Hepatocyte (in vitro differentiated cells): Measurements from ENCODE around the gene C5AR2. TPM values are rescaled to one million over a fixed set of nuclear protein-coding genes. Genes with fewer than 3 reads are reported as not detected.

ENCODE experiments used
- DNase-seq: peaks from one replicate; pipeline ENCODE4 v3.0.0-alpha.2; 2016; ENCODE audit warnings: low spot score
- H2AFZ ChIP-seq: fragments of 200-600 bp; sonication (generic); 2 replicates; pipeline ENCODE4 v1.6.0; 2016; ENCODE audit warnings: antibody characterized with exemption, mild to moderate bottlenecking
- H3K27ac ChIP-seq: fragments of 200-600 bp; sonication (generic); 2 replicates; pipeline ENCODE4 v1.5.1; 2016; ENCODE audit warnings: mild to moderate bottlenecking
- H3K27me3 ChIP-seq: fragments of 200-600 bp; sonication (generic); 2 replicates; pipeline ENCODE4 v1.6.1; 2016
- H3K36me3 ChIP-seq: fragments of 200-600 bp; sonication (generic); replicated peaks from 2 replicates; pipeline ENCODE4 v1.5.1; 2016; ENCODE audit warnings: low read depth; ENCODE audit not compliant: insufficient read depth
- H3K4me1 ChIP-seq: fragments of 200-600 bp; sonication (generic); 2 replicates; pipeline ENCODE4 v1.5.1; 2016; ENCODE audit warnings: mild to moderate bottlenecking, moderate library complexity; ENCODE audit not compliant: insufficient read depth
- H3K4me2 ChIP-seq: fragments of 200-600 bp; sonication (generic); 2 replicates; pipeline ENCODE4 v1.6.0; 2016
- H3K4me3 ChIP-seq: fragments of 200-600 bp; sonication (generic); 2 replicates; pipeline ENCODE4 v1.5.1; 2016; ENCODE audit warnings: mild to moderate bottlenecking
- H3K79me2 ChIP-seq: fragments of 200-600 bp; sonication (generic); 2 replicates; pipeline ENCODE4 v1.6.0; 2017; ENCODE audit warnings: mild to moderate bottlenecking
- H3K9me2 ChIP-seq: fragments of 200-600 bp; sonication (generic); replicated peaks from 2 replicates; pipeline ENCODE4 v1.6.0; 2017; ENCODE audit warnings: mild to moderate bottlenecking; ENCODE audit not compliant: insufficient read depth
- H3K9me3 ChIP-seq: fragments of 200-600 bp; sonication (generic); 2 replicates; pipeline ENCODE4 v1.5.1; 2016; ENCODE audit warnings: low read depth, mild to moderate bottlenecking
- H4K20me1 ChIP-seq: fragments of 200-600 bp; sonication (generic); 2 replicates; pipeline ENCODE4 v1.6.0; 2016; ENCODE audit warnings: mild to moderate bottlenecking; ENCODE audit not compliant: insufficient read depth, poor library complexity, severe bottlenecking
- EZH2 ChIP-seq: fragments of 200-600 bp; sonication (generic); IDR thresholded peaks from 2 replicates; pipeline ENCODE4 v1.6.1; 2016; ENCODE audit warnings: antibody characterized with exemption, mild to moderate bottlenecking, borderline replicate concordance
- EZH2phosphoT487 ChIP-seq: fragments of 200-600 bp; sonication (generic); IDR thresholded peaks from one replicate; pipeline ENCODE4 v1.6.1; 2018; ENCODE audit warnings: antibody characterized with exemption, mild to moderate bottlenecking, low read depth, moderate library complexity; ENCODE audit not compliant: unreplicated experiment, severe bottlenecking
- WGBS: methylation state at CpG from one replicate; pipeline ENCODE4 v1.1.6; 2016; ENCODE audit warnings: low lambda C conversion rate; ENCODE audit errors: missing lambda C conversion rate; 5-methylcytosine and 5-hydroxymethylcytosine counted together
- polyA plus RNA-seq: library from polyadenylated mRNA; unstranded; fragments of >200 nt; fragmentation: Nextera tagmentation; extraction: Ambion mirVana; gene quantifications from 2 replicates; pipeline ENCODE4 v1.2.1, GENCODE V29; 2016
- total RNA-seq: library from RNA; depleted of rRNA; stranded (reverse); fragments of >200 nt; gene quantifications from 2 replicates; pipeline ENCODE4 v1.2.3, GENCODE V29; 2014
- TF ChIP-seq, protein P1 (sequence below): fragments of 200-600 bp; sonication (generic); IDR thresholded peaks from 2 replicates; pipeline ENCODE4 v1.5.1; 2016; ENCODE audit warnings: antibody characterized with exemption, mild to moderate bottlenecking; ENCODE audit not compliant: poor library complexity

The C5AR2 gene
- total and polyA plus RNA-seq, 2 experiments from 2014 or later: 0.53 TPM; not detected in 1

- H4K20me1 ChIP-seq: no peaks in the 10 kb centered on the region
- no peak overlapping the region for H3K4me3 ChIP-seq
- no peaks in the 10 kb centered on the region for H3K79me2 ChIP-seq
- WGBS: 96% methylated on average over 29 of the region's 30 CpGs
- no peak overlapping the region for H3K4me2 ChIP-seq
- no peaks in the 10 kb centered on the region for H3K9me2 ChIP-seq
- H3K36me3 ChIP-seq: no peaks in the 10 kb centered on the region
- H3K27me3 ChIP-seq: no peaks in the 10 kb centered on the region
- no peaks in the 10 kb centered on the region for H3K9me3 ChIP-seq
- no peak for DNase-seq
- H3K27ac ChIP-seq: no peak overlapping the region
- TF ChIP-seq EZH2 (no peak), EZH2phosphoT487 (no peak)
- TF ChIP-seq, protein P1, sequence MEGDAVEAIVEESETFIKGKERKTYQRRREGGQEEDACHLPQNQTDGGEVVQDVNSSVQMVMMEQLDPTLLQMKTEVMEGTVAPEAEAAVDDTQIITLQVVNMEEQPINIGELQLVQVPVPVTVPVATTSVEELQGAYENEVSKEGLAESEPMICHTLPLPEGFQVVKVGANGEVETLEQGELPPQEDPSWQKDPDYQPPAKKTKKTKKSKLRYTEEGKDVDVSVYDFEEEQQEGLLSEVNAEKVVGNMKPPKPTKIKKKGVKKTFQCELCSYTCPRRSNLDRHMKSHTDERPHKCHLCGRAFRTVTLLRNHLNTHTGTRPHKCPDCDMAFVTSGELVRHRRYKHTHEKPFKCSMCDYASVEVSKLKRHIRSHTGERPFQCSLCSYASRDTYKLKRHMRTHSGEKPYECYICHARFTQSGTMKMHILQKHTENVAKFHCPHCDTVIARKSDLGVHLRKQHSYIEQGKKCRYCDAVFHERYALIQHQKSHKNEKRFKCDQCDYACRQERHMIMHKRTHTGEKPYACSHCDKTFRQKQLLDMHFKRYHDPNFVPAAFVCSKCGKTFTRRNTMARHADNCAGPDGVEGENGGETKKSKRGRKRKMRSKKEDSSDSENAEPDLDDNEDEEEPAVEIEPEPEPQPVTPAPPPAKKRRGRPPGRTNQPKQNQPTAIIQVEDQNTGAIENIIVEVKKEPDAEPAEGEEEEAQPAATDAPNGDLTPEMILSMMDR: no peak
- no peak overlapping the region for H2AFZ ChIP-seq
- H3K4me1 ChIP-seq: no peaks in the 10 kb centered on the region
Observed at GRCh38 chr19:47375694-47376588, 44.0 kb downstream of the C5AR2 start.

- Histone ChIP-seq H3K79me2 (no peaks in the 10 kb centered on the region), H3K27me3 (no peaks in the 10 kb centered on the region), H4K20me1 (no peaks in the 10 kb centered on the region), H3K4me1 (no peaks in the 10 kb centered on the region), H3K4me2 (no peak overlapping the region), H2AFZ (no peak overlapping the region), H3K36me3 (no peaks in the 10 kb centered on the region), H3K27ac (no peak overlapping the region), H3K9me3 (no peaks in the 10 kb centered on the region), H3K4me3 (no peak overlapping the region), H3K9me2 (no peaks in the 10 kb centered on the region)
- no peak for DNase-seq
- 93% methylated on average over 14 of the region's 16 CpGs for WGBS
- no peak for TF ChIP-seq EZH2
- no peak for TF ChIP-seq EZH2phosphoT487
- TF ChIP-seq, protein P1: no peak
Observed at GRCh38 chr19:47376589-47377144, 44.7 kb downstream of the C5AR2 start.

DNA sequence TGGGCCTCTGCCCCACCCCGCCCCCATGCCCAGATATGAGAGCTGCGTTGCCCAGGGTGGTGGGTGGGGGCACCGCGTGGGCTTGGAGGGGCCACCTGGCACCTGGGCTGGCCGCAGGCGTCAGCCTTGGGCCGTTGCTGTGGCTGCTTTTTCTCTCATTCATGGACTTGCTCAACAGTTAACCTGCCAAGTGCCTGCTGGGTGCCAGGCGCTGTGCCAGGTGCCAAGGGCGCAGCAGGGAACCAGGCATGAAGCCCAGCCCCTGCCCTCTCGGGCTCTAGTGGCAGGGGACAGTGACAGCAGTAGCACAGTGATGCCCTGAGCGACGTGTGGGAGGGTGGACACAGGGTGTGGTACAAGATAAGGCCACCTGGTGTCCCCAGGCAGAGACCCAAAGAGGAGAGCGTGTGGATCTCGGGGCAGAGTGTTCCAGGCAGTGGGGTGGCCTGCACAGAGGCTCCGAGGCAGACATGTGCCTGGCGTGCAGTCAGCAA is 45.3 kb downstream of the C5AR2 start:
- H2AFZ ChIP-seq: no peak overlapping the region
- DNase-seq: no peak
- H3K4me3 ChIP-seq: no peak overlapping the region
- no peak overlapping the region for H3K4me2 ChIP-seq
- no peaks in the 10 kb centered on the region for H3K79me2 ChIP-seq
- no peaks in the 10 kb centered on the region for H4K20me1 ChIP-seq
- no peaks in the 10 kb centered on the region for H3K27me3 ChIP-seq
- H3K9me3 ChIP-seq: no peaks in the 10 kb centered on the region
- H3K27ac ChIP-seq: no peak overlapping the region
- no peaks in the 10 kb centered on the region for H3K4me1 ChIP-seq
- TF ChIP-seq, protein P1: no peak
- TF ChIP-seq EZH2phosphoT487: no peak
- no peak for TF ChIP-seq EZH2
- no peaks in the 10 kb centered on the region for H3K9me2 ChIP-seq
- no peaks in the 10 kb centered on the region for H3K36me3 ChIP-seq
- WGBS: 96% methylated on average over 16 of the region's 16 CpGs
